GM19395 (cell line): ENCODE results near the gene KNDC1.
"Not testable (repeated sequence)": the region's sequence is repeated elsewhere in the genome, so short reads cannot be mapped to it uniquely, and the experiment has no call there.

Experiments
- ATAC-seq: cut with Tn5 transposase; IDR thresholded peaks from one replicate; pipeline ENCODE4 v1.9.1; 2021; ENCODE audit warnings: mild to moderate bottlenecking, moderate library complexity; ENCODE audit not compliant: unreplicated experiment

KNDC1 gene

GRCh38 chr10:133126431-133127290 is 33.4 kb upstream of the KNDC1 start:
- no peak for ATAC-seq

GRCh38 chr10:133127291-133128125 is 32.5 kb upstream of the KNDC1 start:
- ATAC-seq = no peak

DNA sequence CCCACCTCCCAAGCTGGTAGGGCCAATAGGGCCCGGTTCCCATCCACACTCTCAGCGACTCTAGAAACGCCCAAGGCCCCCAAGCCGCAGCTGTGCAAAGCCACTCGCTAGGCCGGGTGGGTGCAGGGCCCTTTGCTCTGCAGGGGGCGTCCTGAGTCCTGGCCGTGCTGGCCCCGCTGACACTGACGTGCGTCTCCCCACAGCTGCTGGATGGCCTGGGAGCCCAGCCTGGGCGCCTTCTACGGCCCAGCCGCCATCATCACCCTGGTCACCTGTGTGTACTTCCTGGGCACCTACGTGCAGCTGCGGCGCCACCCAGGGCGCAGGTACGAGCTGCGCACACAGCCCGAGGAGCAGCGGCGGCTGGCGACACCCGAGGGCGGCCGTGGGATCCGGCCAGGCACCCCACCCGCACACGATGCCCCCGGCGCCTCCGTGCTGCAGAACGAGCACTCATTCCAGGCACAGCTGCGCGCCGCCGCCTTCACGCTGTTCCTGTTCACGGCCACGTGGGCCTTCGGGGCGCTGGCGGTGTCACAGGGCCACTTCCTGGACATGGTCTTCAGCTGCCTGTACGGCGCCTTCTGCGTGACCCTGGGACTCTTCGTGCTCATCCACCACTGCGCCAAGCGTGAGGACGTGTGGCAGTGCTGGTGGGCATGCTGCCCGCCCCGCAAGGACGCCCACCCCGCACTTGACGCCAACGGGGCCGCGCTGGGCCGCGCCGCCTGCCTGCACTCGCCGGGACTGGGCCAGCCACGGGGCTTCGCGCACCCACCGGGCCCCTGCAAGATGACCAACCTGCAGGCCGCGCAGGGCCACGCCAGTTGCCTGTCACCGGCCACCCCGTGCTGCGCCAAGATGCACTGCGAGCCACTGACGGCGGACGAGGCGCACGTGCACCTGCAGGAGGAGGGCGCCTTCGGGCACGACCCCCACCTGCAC is 31.6 kb upstream of the KNDC1 start:
- ATAC-seq = no peak

GRCh38 chr10:133129071-133129858 is 30.8 kb upstream of the KNDC1 start:
- ATAC-seq = no peak

DNA sequence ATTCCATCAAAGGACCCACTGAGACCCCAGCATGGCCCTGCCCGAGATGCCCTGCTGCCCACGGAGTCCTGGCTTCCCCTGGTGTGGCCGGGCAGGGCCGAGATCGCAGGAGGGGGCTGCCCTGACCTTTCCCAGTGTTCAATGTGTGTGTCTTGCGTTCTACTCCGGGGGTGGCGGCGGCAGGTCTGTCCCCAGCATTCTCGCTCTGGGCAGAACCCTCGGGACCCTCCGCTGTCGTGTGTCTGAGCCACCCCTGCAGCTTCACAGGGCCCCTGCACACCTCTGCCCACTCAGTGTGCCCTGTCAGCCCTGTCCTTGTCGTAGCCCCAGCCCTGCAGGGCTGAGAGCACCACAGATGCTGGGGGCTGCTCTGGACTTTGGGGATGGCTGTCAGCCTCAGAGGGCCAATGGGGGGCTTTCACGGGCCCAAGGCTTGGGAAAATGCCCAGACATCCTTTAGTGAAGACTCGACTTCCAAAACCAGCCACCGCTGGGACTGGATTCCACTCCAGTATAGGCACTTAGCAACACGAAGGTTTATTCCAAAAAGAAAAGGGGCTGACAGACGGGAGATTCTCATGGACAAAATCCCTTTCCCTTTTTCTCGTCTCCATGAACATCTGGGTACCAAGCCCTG is 30.0 kb upstream of the KNDC1 start:
- ATAC-seq = no peak

- ATAC-seq = no peak
Observed at GRCh38 chr10:133130602-133131001, 29.4 kb upstream of the KNDC1 start.

GRCh38 chr10:133131053-133131452 is 29.0 kb upstream of the KNDC1 start:
- no peak for ATAC-seq

- ATAC-seq = no peak
Observed at GRCh38 chr10:133131734-133132472, 28.1 kb upstream of the KNDC1 start.

DNA sequence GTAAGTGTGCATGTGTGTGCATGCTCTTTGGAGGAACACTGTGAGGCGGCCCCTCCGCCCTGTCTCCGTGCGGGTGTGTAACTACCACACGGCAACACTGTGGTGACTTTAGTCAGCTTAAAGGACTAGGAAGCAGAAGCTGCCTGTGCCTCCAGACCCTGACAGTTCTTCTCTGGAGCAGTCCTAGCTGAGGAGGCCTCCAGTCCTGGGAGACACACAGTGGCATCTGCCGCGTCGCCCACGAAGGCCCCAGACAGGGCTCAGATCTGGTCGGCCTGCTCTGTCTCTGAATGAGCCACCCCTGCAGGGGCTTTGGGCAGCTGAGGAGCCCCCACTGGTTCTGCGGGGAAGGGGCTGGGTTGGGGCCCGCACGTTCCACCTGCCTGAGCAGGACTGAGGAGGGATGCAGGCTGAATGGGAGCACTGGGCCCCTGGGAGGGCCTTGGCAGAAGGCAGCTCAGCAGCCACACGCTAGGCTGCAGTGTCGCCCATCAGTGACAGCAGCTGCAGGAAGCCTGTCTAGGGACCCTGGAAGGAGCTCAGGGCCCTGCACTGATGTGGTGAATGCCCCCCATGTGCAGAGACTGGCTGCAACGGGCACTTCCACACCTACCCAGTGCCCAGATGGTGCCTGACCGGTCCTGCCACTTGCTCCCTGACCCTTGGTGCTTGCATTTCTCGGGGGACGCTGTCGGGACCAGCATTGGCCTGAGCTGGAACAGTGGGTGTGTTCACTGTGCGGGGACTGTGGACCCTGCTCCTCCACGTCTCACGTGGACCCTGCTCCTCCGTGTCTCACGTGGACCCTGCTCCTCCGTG is 27.3 kb upstream of the KNDC1 start:
- no peak for ATAC-seq

GRCh38 chr10:133133471-133134231 is 26.4 kb upstream of the KNDC1 start:
- no peak for ATAC-seq

DNA sequence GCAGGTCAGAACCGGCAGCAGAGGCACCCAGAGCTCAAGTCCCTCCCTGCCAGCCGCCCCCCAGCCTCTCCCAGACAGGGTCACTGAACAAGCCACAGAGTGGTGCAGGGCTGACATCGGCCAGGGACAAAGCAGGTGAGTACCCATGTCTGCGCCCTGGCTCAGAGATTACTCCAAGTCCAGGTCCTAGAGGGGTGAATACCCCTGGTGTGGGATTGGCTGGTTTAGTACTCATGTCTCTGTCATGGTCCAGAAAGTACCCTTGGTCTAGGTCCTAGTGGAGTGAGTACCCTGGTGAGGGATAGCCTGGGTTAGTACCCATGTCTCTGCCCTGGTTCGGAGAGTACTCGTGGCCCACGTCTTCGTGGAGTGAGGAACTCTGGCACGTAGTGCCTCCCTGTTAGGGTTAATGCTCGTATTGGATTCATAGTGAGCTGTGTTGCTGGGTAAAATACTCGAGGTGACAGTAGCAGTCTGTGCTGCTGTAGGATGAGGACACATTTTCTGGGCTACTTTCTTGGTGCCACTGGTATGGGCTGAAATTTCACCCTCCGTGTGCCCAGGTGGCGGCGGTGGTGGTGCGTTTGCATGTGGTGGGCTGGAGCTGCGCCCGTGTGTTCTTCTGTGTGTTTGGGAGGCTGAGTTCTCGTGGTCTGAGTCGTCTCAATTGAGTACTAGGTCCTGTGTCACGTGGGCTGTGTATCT is 25.5 kb upstream of the KNDC1 start:
- ATAC-seq = no peak

GRCh38 chr10:133135116-133135465 is 24.9 kb upstream of the KNDC1 start:
- no peak for ATAC-seq

DNA sequence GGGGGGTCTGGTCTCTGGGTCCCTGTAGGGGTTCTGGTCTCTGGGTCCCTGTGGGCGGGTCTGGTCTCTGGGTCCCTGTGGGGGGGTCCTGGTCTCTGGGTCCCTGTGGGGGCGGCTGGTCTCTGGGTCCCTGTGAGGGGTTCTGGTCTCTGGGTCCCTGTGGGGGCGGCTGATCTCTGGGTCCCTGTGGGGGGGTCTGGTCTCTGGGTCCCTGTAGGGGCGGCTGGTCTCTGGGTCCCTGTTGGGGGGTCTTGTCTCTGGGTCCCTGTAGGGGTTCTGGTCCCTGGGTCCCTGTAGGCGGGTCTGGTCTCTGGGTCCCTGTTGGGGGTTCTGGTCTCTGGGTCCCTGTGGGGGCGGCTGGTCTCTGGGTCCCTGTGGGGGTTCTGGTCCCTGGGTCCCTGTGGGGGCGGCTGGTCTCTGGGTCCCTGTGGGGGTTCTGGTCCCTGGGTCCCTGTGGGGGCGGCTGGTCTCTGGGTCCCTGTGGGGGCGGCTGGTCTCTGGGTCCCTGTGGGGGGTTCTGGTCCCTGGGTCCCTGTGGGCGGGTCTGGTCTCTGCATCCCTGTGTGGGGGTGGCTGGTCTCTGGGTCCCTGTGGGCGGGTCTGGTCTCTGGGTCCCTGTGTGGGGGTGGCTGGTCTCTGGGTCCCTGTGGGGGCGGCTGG is 22.4 kb upstream of the KNDC1 start:
- not testable (repeated sequence) for ATAC-seq

DNA sequence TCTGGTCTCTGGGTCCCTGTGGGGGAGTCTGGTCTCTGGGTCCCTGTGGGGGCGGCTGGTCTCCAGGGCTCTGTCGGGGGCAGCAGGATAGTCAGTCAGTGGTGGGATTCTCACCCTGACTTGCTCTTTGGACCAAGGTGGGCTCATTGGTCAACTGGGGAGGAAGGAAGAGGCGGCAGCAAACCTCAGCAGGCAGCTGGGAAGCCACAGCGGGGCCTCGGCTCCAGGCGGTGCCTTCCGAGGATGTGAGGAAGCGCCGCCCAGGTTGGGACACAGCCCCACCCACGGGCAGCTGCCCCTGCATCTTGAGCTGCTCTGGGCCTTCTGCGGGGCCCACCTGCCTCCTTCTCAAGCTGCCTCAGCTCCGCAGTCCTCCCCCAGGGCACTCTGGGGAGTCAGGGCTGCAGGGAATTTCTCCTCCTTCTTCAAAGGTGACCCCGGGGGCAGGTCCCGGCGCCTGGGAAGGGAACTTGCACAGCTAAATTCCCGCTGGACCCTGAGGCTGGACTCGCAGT is 20.4 kb upstream of the KNDC1 start:
- no peak for ATAC-seq

- ATAC-seq = no peak
Observed at GRCh38 chr10:133140417-133141143, 19.4 kb upstream of the KNDC1 start.
